Prostate gland (tissue), 2 donors: ENCODE data around the gene COL11A2. TPM values are rescaled to one million over a fixed set of nuclear protein-coding genes. Genes with fewer than 3 reads are reported as not detected.

ENCODE experiments used
- DNase-seq: peaks from one replicate; pipeline ENCODE4 v3.0.0-alpha.2; 2019; ENCODE audit warnings: low spot score
- H3K27ac ChIP-seq, 2 donors: fragments of 200-600 bp; sonication (generic); 2 replicates each; pipeline ENCODE4 v1.5.1; 2017 to 2019
- H3K27me3 ChIP-seq: fragments of 200-600 bp; sonication (generic); replicated peaks from 2 replicates; pipeline ENCODE4 v1.5.1; 2019; ENCODE audit not compliant: insufficient read depth
- H3K36me3 ChIP-seq, 2 donors: fragments of 200-600 bp; sonication (generic); 1 replicate in 1 of 2; 2 replicates in 1 of 2; pipeline versions ENCODE4 v1.5.1 to v1.8.1; 2017 to 2019
- H3K4me1 ChIP-seq: fragments of 200-600 bp; sonication (generic); replicated peaks from 2 replicates; pipeline ENCODE4 v1.5.1; 2019
- H3K4me3 ChIP-seq, 2 donors: fragments of 200-600 bp; sonication (generic); 2 replicates each; pipeline ENCODE4 v1.5.1; 2017 to 2019
- H3K9me3 ChIP-seq: fragments of 200-600 bp; sonication (generic); 2 replicates; pipeline ENCODE4 v1.5.1; 2017
- CTCF ChIP-seq, 4 experiments: fragments of 200-600 bp in 2 of 4; fragments of 450-650 bp in 2 of 4; sonication (generic) in 2 of 4; IDR thresholded peaks; 1 replicate in 3 of 4; 2 replicates in 1 of 4; pipeline ENCODE4 v1.5.1; 2016 to 2019; ENCODE audit warnings: antibody characterized with exemption in 4 of 4, mild to moderate bottlenecking in 2 of 4, moderate library complexity in 2 of 4
- POLR2A ChIP-seq: fragments of 450-650 bp; IDR thresholded peaks from one replicate; pipeline ENCODE4 v1.6.1; 2016; ENCODE audit warnings: antibody characterized with exemption, mild to moderate bottlenecking
- POLR2AphosphoS5 ChIP-seq: sonication (generic); formaldehyde crosslinking; IDR thresholded peaks from one replicate; pipeline ENCODE4 v1.6.1; 2017; ENCODE audit warnings: antibody characterized with exemption
- WGBS: methylation state at CpG from one replicate; pipeline ENCODE4 v1.1.5; 2018; 5-methylcytosine and 5-hydroxymethylcytosine counted together
- intact Hi-C: fragments of 100-400 bp; cut with DNase I; formaldehyde crosslinking; loops from one replicate; pipeline ENCODE4 v1.14.2; 2022
- total RNA-seq, 2 donors: library from RNA; depleted of rRNA; stranded (reverse); fragments of >200 nt; gene quantifications; one replicate each; pipeline ENCODE4 v1.1.0, GENCODE V29; 2016

Gene COL11A2
- total RNA-seq, 2 donors from 2014 or later: 0.91 to 3.6 TPM

GRCh38 chr6:33211136-33211535, 18.9 kb upstream of the COL11A2 start:
- Histone ChIP-seq H3K27me3 (no peaks in the 10 kb centered on the region), H3K9me3 (no peaks in the 10 kb centered on the region), H3K27ac (no peak overlapping the region), H3K4me3 (no peak overlapping the region), H3K36me3 (no peaks in the 10 kb centered on the region), H3K4me1 (no peaks in the 10 kb centered on the region)
- WGBS: 72% methylated on average over 17 of the region's 17 CpGs
- no peak for DNase-seq
- TF ChIP-seq POLR2A (no peak), POLR2AphosphoS5 (no peak), CTCF (IDR thresholded peaks at IDR 0.05) (no peak)
- intact Hi-C loops: no loop called here

GRCh38 chr6:33209856-33210255, 17.6 kb upstream of the COL11A2 start:
- TF ChIP-seq POLR2AphosphoS5 (no peak), CTCF (IDR thresholded peaks at IDR 0.05) (no peak), POLR2A (no peak)
- Histone ChIP-seq H3K27ac (no peak overlapping the region), H3K36me3 (no peaks in the 10 kb centered on the region), H3K27me3 (no peaks in the 10 kb centered on the region), H3K4me3 (no peak overlapping the region), H3K4me1 (no peaks in the 10 kb centered on the region), H3K9me3 (no peaks in the 10 kb centered on the region)
- intact Hi-C loops: no loop called here
- 91% methylated on average over 10 of the region's 10 CpGs for WGBS
- no peak for DNase-seq

- no peaks in the 10 kb centered on the region for H3K36me3 ChIP-seq
- DNase-seq: peak; percentile 83
- no peaks in the 10 kb centered on the region for H3K27me3 ChIP-seq
- intact Hi-C loops: no loop called here
- no peaks in the 10 kb centered on the region for H3K9me3 ChIP-seq
- no peaks in the 10 kb centered on the region for H3K4me1 ChIP-seq
- 1% methylated on average over 36 of the region's 86 CpGs for WGBS
- peak within 1 kb of the TSS; percentile 94 to 98 for H3K27ac ChIP-seq
- H3K4me3 ChIP-seq: peak within 1 kb of the TSS; percentile 96 to 97
- peak; percentile 98 for TF ChIP-seq POLR2AphosphoS5
- TF ChIP-seq POLR2A: peak; percentile 99
- peak in 1 of 4 experiments; percentile 24 for TF ChIP-seq CTCF (IDR thresholded peaks at IDR 0.05)
Measured at GRCh38 chr6:33208091-33208967, 16.1 kb upstream of the COL11A2 start, which contains the start of gene RING1. TSS of gene RING1 (plus strand) at chr6:33208500. CDS start at chr6:33208823, 323 bp downstream.

GRCh38 chr6:33207552-33208090, 15.4 kb upstream of the COL11A2 start:
- DNase-seq: no peak
- WGBS: 1% methylated on average over 29 of the region's 29 CpGs
- intact Hi-C loops: no loop called here
- H3K27ac ChIP-seq: peak overlapping the region; percentile 94 to 98
- no peaks in the 10 kb centered on the region for H3K4me1 ChIP-seq
- TF ChIP-seq CTCF (IDR thresholded peaks at IDR 0.05) (no peak), POLR2A (no peak), POLR2AphosphoS5 (no peak)
- no peaks in the 10 kb centered on the region for H3K9me3 ChIP-seq
- H3K36me3 ChIP-seq: peaks cover 0 to 4% of the 10 kb centered on the region in 2 donors
- H3K4me3 ChIP-seq: peak overlapping the region; percentile 96 to 97
- no peaks in the 10 kb centered on the region for H3K27me3 ChIP-seq
